Muscle of leg (tissue), 11 donors: ENCODE measurements around the gene CST1. TPM values are rescaled to one million over a fixed set of nuclear protein-coding genes. Genes with fewer than 3 reads are reported as not detected.
"Not testable (repeated sequence)": the region's sequence is repeated elsewhere in the genome, so short reads cannot be mapped to it uniquely, and the experiment has no call there.

ENCODE experiments used
- DNase-seq: peaks from one replicate; pipeline ENCODE4 v3.0.0; 2013
- H3K27ac ChIP-seq: one replicate; pipeline ENCODE4 v1.5.1; 2013; ENCODE audit warnings: mild to moderate bottlenecking, low read length, control low read depth
- H3K27me3 ChIP-seq: one replicate; pipeline ENCODE4 v1.6.1; 2013; ENCODE audit warnings: low read length; ENCODE audit not compliant: control insufficient read depth, insufficient read depth
- H3K36me3 ChIP-seq: one replicate; pipeline ENCODE4 v1.6.1; 2013; ENCODE audit warnings: low read length; ENCODE audit not compliant: control insufficient read depth, insufficient read depth
- H3K4me1 ChIP-seq: one replicate; pipeline ENCODE4 v1.6.1; 2013; ENCODE audit warnings: low read length; ENCODE audit not compliant: control insufficient read depth, insufficient read depth
- H3K4me3 ChIP-seq: one replicate; pipeline ENCODE4 v1.5.1; 2013; ENCODE audit warnings: low read length, control low read depth
- H3K9me3 ChIP-seq: replicated peaks from 2 replicates; pipeline ENCODE4 v1.6.1; 2013; ENCODE audit warnings: low read depth, low read length; ENCODE audit not compliant: control insufficient read depth
- WGBS: methylation state at CpG from one replicate; pipeline ENCODE4 v1.1.5; 2013; ENCODE audit warnings: missing lambda C conversion rate; ENCODE audit not compliant: insufficient coverage; 5-methylcytosine and 5-hydroxymethylcytosine counted together
- polyA plus RNA-seq, 8 donors: library from polyadenylated mRNA; unstranded; fragments of 120-200 nt; gene quantifications; one replicate each; pipeline versions ENCODE4 v1.2.1 to v1.2.3, GENCODE V29; 2013; ENCODE audit warnings: inconsistent platforms in 1 of 8, low replicate concordance in 1 of 8; ENCODE audit not compliant: insufficient read length in 8 of 8, insufficient read depth in 1 of 8
- total RNA-seq: library from RNA; stranded (reverse); fragments of 120-200 nt; gene quantifications from one replicate; pipeline ENCODE4 v1.2.4, GENCODE V29; 2013

CST1 gene
- total and polyA plus RNA-seq, 9 donors = not detected

DNA sequence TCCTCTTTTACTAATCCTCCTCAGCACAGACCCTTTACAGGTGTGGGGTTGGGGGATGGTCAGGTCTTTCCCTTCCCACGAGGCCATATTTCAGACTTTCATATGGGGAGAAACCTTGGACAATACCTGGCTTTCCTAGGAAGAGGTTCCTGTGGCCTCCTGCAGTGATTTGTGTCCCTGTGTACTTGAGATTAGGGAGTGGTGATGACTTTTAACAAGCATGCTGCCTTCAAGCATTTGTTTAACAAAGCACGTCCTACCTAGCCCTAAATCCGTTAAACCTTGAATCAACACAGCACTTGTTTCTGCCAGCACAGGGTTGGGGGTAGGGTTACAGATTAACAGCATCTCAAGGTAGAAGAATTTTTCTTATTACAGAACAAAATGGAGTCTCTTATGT is 6.1 kb upstream of the CST1 start:
- not testable (repeated sequence) for H3K4me3 ChIP-seq, H3K36me3 ChIP-seq, H3K27ac ChIP-seq, H3K4me1 ChIP-seq, DNase-seq, H3K9me3 ChIP-seq, H3K27me3 ChIP-seq
- WGBS = no CpG with 5 or more reads among the region's 3 CpGs

DNA sequence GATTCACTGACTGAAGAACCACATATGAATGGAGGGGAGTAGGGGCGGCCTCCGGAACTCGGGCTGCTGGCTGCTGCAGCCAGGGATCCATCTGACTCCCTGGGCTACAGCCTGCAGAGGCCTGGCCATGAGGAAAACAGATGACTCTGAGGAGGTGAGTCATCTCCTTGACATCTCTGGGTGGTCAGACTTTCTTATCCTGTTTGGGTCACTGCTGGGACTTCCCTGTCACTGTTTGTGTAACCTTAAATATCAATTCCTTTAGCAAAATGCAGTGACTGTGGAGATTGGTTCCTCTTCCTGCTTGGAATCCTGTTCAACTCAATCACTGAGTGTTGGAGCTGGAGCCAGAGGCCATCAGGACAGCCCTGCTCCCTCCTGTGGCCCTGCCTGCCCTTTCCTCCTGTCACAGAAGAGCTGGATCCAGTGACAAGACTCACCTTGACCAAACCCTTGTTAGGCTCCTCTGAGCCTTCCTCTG is 4.4 kb upstream of the CST1 start:
- not testable (repeated sequence) for H3K4me1 ChIP-seq, H3K9me3 ChIP-seq, H3K27ac ChIP-seq, DNase-seq, H3K27me3 ChIP-seq, H3K36me3 ChIP-seq, H3K4me3 ChIP-seq
- WGBS = 40% methylated on average over 3 of the region's 3 CpGs

DNA sequence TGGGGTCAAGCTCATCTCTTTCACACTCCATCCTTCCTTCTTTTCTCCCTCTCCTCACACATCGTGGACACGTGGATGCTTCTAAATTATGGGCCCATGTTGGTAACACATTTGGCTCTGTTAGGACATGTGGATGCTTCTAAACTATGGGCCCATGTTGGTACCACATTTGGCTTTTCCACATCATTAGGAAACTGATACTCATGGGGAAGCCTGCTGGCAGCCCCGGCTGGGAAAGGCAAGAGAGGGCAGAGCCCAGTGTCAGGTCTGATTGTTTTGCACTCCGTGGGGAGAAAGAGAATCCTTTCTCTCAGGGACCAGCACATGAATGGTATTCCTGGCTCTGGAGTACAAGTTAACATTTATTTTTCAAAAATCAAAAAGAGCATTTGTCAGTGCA is 4.0 kb upstream of the CST1 start:
- no peak overlapping the region for H3K27ac ChIP-seq

DNA sequence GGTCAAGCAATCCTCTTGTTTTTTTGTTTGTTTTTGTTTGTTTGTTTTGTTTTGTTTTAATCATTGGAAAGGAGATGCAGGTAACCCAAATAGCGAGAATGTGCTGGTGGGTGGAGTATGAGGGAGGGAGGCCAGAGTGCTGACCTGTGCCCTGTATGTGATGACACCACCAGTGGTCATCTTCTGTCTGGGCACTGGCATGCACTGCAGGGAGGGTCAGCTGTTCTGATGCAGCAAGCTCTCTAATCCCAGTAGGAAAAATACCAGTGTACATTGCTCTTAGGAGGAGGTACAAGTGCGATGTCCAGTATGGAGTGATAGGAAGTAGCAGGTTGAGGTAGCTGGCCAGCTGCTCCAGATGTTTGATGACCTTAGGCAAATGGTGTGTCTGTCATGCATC is 2.9 kb upstream of the CST1 start:
- DNase-seq = no peak
- WGBS = 71% methylated on average over 2 of the region's 2 CpGs
- no peak overlapping the region for H3K27ac ChIP-seq
- no peaks in the 10 kb centered on the region for H3K9me3 ChIP-seq
- H3K4me1 ChIP-seq = no peaks in the 10 kb centered on the region
- no peaks in the 10 kb centered on the region for H3K36me3 ChIP-seq
- no peak overlapping the region for H3K4me3 ChIP-seq
- no peaks in the 10 kb centered on the region for H3K27me3 ChIP-seq

More for the DNA sequence above, 4.0 kb upstream of the CST1 start:
- 20% methylated on average over 1 of the region's 4 CpGs for WGBS
- Histone ChIP-seq H3K27me3 (no peaks in the 10 kb centered on the region), H3K36me3 (no peaks in the 10 kb centered on the region), H3K4me3 (no peak overlapping the region), H3K9me3 (no peaks in the 10 kb centered on the region), H3K4me1 (no peaks in the 10 kb centered on the region)
- DNase-seq = no peak

DNA sequence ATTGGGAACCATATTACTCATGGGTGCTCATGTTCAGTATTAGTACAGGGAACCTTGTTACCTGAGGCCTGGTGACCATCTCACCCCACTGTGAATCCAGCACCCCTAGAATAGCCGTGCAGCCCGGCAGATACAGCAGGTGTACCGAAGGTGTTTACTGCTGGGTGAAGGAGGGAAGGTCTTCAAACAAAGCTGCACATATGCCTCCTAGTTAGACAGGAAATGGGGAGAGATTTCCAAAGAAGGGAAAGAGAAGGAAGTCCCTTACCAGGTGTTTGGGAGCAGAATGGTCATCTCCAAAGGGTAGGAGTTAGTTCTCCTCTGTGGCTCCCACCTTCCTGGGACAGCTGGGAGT is 2.4 kb upstream of the CST1 start:
- Histone ChIP-seq H3K27ac (no peak overlapping the region), H3K4me1 (no peaks in the 10 kb centered on the region), H3K36me3 (no peaks in the 10 kb centered on the region), H3K4me3 (no peak overlapping the region), H3K27me3 (no peaks in the 10 kb centered on the region), H3K9me3 (no peaks in the 10 kb centered on the region)
- DNase-seq = no peak
- WGBS = no CpG with 5 or more reads among the region's 3 CpGs

DNA sequence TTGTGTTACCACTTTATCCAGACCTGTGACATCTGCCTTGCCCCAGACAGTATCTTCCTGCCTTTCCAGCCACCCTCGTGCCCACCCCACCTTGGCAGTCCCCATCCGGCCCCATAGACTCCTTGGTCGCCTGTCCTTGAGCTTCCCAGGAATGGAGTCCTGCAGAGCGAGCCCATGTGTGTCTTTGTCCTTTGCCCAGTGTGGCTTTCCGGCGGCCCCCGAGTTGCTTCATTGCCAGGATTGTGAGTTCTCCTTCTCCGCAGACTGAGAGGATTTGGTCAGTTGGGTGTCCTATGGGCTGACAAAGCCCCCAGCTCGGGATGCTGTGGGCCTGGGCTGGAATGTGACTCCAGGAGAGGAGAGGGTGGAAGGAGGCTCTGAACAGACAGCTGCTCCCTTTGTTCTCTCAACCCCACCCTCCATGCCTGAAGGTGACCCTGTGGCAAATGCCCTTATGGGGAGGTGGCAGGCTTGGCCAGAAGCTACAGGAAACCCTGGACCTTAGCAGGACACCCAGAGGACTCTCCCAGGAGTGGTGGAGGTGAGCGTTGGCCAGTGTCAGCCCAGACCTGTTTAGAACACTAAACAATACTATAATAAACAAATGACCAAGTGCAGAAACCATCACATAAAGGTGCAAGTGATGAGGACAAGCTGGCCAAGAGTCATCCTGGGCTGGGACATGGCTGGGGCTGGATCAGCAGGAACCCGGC is 1.9 kb upstream of the CST1 start:
- WGBS = 90% methylated on average over 8 of the region's 11 CpGs
- Histone ChIP-seq H3K36me3 (no peaks in the 10 kb centered on the region), H3K9me3 (no peaks in the 10 kb centered on the region), H3K27ac (no peak overlapping the region), H3K27me3 (no peaks in the 10 kb centered on the region), H3K4me1 (no peaks in the 10 kb centered on the region), H3K4me3 (no peak overlapping the region)
- no peak for DNase-seq

DNA sequence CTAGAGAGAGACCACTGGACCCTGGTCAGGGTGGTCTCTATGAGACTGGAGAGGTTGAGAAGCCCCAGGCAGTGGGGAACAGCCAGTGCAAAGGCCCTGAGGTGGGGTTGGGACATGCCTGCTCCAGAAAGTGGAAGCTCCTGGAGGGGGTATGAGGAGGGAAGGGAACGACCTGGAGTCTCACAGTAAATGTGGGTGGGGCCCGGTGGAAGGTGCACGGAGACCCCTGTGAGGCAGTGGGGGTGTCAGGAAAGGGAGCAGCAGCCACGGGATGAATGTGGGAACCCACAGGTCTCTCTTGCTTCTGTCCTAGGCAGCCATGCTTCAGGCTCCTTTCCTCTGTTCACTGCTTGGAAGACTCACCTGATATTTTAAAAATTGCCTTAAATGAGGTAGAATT is 1.3 kb upstream of the CST1 start:
- Histone ChIP-seq H3K9me3 (no peaks in the 10 kb centered on the region), H3K36me3 (no peaks in the 10 kb centered on the region), H3K4me1 (no peaks in the 10 kb centered on the region), H3K27me3 (no peaks in the 10 kb centered on the region), H3K27ac (no peak overlapping the region), H3K4me3 (no peak overlapping the region)
- WGBS = 62% methylated on average over 3 of the region's 4 CpGs
- DNase-seq = no peak

DNA sequence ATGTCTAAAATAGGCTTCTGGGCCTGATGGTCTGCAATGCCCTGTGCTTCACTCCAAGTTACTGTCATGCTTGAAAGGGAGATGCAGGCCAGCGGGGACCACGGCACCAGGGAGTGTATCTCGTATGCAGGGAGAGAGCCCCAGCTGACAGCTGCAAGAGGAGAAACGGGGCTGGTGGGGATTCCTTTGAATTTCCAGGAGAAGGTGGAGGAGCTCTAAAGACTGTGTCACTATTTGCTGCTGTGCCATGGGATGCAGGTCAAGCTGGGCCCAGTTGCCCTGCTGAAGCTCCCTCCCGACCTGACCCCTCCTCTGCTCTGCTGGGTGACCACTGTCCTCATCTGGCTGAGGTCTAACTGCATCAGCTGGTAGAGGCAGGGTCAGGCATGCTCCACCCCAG is 989 bp downstream of the CST1 start:
- no peak overlapping the region for H3K4me3 ChIP-seq
- H3K36me3 ChIP-seq = no peaks in the 10 kb centered on the region
- H3K4me1 ChIP-seq = no peaks in the 10 kb centered on the region
- no peaks in the 10 kb centered on the region for H3K27me3 ChIP-seq
- no peak for DNase-seq
- no peak overlapping the region for H3K27ac ChIP-seq
- no peaks in the 10 kb centered on the region for H3K9me3 ChIP-seq
- WGBS = 60% methylated on average over 5 of the region's 5 CpGs

DNA sequence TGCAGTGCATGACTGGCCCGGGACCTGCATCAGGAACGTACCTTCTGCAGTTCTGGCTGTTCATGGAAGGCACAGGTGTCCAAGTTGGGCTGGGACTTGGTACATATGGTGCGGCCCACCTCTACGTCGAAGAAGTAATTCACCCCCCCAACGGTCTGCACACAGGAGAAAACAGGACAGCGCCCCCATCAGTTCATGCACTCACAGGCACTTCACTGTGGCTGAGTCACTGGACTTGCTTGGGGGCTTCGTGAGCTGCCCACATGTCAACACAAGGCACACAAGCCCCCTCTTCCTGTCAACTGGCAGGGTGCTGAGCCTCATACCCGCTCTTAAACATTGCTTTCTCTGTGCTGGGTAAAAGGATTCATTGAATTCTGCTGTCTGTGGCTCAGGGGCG is 1.8 kb downstream of the CST1 start:
- H3K4me1 ChIP-seq = not testable (repeated sequence)

DNA sequence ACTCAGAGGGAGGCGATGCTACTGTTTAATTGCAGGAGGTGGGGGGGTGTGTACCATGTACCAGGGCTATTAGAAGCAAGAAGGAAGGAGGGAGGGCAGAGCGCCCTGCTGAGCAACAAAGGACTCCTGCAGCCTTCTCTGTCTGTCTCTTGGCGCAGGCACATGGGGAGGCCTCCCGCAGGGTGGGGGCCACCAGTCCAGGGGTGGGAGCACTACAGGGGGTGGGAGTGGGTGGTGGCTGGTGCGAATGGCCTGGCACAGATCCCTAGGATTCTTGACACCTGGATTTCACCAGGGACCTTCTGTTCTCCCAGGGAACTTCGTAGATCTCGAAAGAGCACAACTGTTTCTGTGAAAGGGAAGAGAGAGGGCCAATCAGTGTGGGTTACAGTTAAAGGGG is 3.2 kb downstream of the CST1 start:
- not testable (repeated sequence) for H3K27me3 ChIP-seq, H3K36me3 ChIP-seq, H3K4me1 ChIP-seq, DNase-seq, H3K27ac ChIP-seq, H3K9me3 ChIP-seq, H3K4me3 ChIP-seq
- 42% methylated on average over 3 of the region's 7 CpGs for WGBS

More for the DNA sequence above, 1.8 kb downstream of the CST1 start:
- 80% methylated on average over 3 of the region's 10 CpGs for WGBS
- not testable (repeated sequence) for H3K27me3 ChIP-seq, H3K36me3 ChIP-seq, H3K9me3 ChIP-seq, H3K4me3 ChIP-seq, DNase-seq, H3K27ac ChIP-seq

DNA sequence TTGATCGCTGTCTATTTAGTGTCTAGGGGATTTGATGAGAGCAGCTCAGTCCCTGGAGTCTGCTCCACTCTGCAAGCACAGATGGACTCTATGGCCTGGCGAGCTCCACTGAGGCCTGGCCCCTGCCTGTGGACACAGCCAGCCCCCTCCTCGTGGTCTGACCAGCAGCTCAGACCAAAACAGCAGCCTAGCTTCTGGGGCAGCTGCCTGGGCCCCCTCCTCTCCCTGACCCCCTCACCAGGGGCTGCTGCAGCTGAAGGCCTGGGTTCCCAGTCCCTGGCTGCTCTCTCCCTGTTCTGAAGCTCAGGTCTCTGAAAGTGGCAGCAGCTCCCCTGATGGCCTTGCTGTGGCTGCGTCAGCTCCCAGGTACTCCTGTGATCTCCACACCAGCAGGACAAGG is 3.6 kb downstream of the CST1 start:
- not testable (repeated sequence) for H3K4me1 ChIP-seq, H3K4me3 ChIP-seq, H3K9me3 ChIP-seq, H3K27ac ChIP-seq, H3K27me3 ChIP-seq, DNase-seq, H3K36me3 ChIP-seq
- WGBS = 50% methylated on average over 2 of the region's 4 CpGs
